HepG2 (cell line): ENCODE results near the gene NEDD8. TPM values are rescaled to one million over a fixed set of nuclear protein-coding genes. Genes with fewer than 3 reads are reported as not detected.
A peak's percentile ranks its signal among the peaks of the same experiment; 100 is the strongest.

Source experiments
- PTBP1 ChIP-seq: fragments of 200-400 bp; formaldehyde crosslinking; IDR thresholded peaks from 2 replicates; pipeline ENCODE4 v1.6.1; 2018; ENCODE audit warnings: low read length, low read depth; ENCODE audit not compliant: poor library complexity, severe bottlenecking
- REXO4 ChIP-seq: sonication (generic); formaldehyde crosslinking; IDR thresholded peaks from 2 replicates; pipeline ENCODE4 v1.8.0; 2022; ENCODE audit warnings: missing genetic modification reagents, mild to moderate bottlenecking, borderline replicate concordance
- SALL2 ChIP-seq: sonication (generic); formaldehyde crosslinking; IDR thresholded peaks from 2 replicates; pipeline ENCODE4 v1.8.1; 2023; ENCODE audit warnings: mild to moderate bottlenecking, missing genetic modification reagents, inconsistent platforms
- SOX6 ChIP-seq, 2 experiments: fragments of 450-650 bp in 1 of 2; sonication (generic) in 1 of 2; formaldehyde crosslinking in 1 of 2; IDR thresholded peaks; 2 replicates each; pipeline versions ENCODE4 v1.4.0 to v1.6.1; 2017 to 2020; ENCODE audit warnings: antibody characterized with exemption in 1 of 2, mild to moderate bottlenecking in 1 of 2, missing genetic modification reagents in 1 of 2
- SP5 ChIP-seq: IDR thresholded peaks from 2 replicates; pipeline ENCODE4 v1.6.1; 2016; ENCODE audit warnings: low read depth, borderline replicate concordance
- U2AF1 ChIP-seq: fragments of 200-400 bp; formaldehyde crosslinking; optimal IDR thresholded peaks from 2 replicates; pipeline ENCODE3; 2017; ENCODE audit warnings: mild to moderate bottlenecking, low read depth, low read length
- YY1 ChIP-seq: IDR thresholded peaks from 2 replicates; pipeline ENCODE4 v1.6.1; 2011; ENCODE audit warnings: low read length, low read depth, moderate library complexity, mild to moderate bottlenecking; ENCODE audit not compliant: insufficient read depth, insufficient replicate concordance
- ZNF674 ChIP-seq: sonication (generic); formaldehyde crosslinking; IDR thresholded peaks from 2 replicates; pipeline ENCODE4 v1.5.0; 2020; ENCODE audit warnings: low read depth, mild to moderate bottlenecking, missing genetic modification reagents
- polyA plus RNA-seq, 8 experiments: library from polyadenylated mRNA; depleted of rRNA in 3 of 8; stranded (reverse) in 7 of 8; unstranded in 1 of 8; fragments of >200 nt; fragmentation: Illumina TruSeq in 4 of 8; extraction: Trizol in 4 of 8; gene quantifications; 2 replicates each; pipeline versions ENCODE4 v1.2.1 to v1.2.3, GENCODE V29; 2011 to 2016; ENCODE audit warnings: low read depth in 4 of 8, missing spikeins in 1 of 8, mixed read lengths in 1 of 8; ENCODE audit not compliant: insufficient read depth in 1 of 8
- total RNA-seq, 5 experiments: library from RNA; depleted of rRNA; stranded (reverse); fragments of >200 nt; fragmentation: Illumina TruSeq; extraction: Trizol; gene quantifications; 2 replicates each; pipeline ENCODE4 v1.2.3, GENCODE V29; 2016; ENCODE audit warnings: low read depth in 1 of 5
- TF ChIP-seq, protein P1 (sequence below): sonication (generic); formaldehyde crosslinking; IDR thresholded peaks from 2 replicates; pipeline ENCODE4 v1.8.1; 2023; ENCODE audit warnings: mild to moderate bottlenecking, missing genetic modification reagents
- TF ChIP-seq, protein P2 (sequence below): sonication (generic); formaldehyde crosslinking; IDR thresholded peaks from 2 replicates; pipeline ENCODE4 v1.8.0; 2022; ENCODE audit warnings: missing genetic modification reagents, mild to moderate bottlenecking, moderate library complexity, borderline replicate concordance
- TF ChIP-seq, protein P3 (sequence below): sonication (generic); formaldehyde crosslinking; IDR thresholded peaks from 2 replicates; pipeline ENCODE4 v1.4.0; 2020; ENCODE audit warnings: missing genetic modification reagents
- TF ChIP-seq, protein P4 (sequence below): sonication (generic); formaldehyde crosslinking; IDR thresholded peaks from 2 replicates; pipeline ENCODE4 v1.5.0; 2020; ENCODE audit warnings: missing genetic modification reagents, mild to moderate bottlenecking, borderline replicate concordance

Gene NEDD8
- total and polyA plus RNA-seq, 2 of the 13 experiments (the other 11 are each of a cell fraction or from before 2014, with no cell fraction given): 535 to 713 TPM

DNA sequence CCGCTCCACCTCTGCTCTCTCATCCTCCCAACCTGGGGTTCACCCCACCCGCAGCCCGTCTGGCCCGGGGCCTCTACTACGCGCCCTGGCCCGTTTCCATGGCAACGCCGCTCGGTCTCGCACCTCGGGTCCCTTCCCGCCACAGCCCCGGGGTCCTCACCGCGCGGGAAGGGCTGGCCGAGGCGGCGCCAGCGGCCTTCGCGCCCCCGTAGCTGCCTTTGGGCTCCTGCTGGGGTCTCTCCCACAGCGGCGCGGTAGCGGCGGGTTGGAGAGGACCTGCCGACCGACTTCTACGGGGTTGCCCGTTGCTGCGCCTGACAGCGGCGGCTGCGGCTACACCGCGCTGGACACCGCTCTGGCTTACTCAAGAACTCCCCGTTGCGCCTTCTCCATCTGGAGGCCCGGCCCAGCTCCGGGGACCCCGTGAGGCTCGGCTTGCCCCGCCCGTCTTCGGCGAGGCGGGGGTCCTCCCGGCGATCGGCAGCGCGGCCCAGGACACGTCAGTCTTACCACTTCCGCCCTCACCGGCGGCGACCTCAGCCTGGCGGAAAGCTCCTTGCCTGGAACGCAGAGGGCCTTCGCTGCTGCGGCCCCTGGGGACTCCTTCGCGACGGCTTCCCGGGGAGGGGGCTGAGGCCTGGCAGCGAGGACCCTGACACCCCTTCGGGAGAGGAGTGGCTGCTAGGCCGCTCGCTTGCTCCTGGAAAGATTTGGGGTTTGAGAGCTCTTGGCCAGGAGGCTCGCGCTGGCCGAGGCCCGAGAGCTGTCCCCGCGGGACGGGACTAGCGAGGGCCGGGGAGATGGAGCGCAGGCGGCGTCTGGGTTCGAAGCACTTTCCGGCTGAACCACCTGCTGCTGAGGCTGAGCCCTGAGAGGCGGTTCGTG, 36.7 kb downstream of the NEDD8 start, which contains the start of gene TM9SF1 (continued):
- TF ChIP-seq REXO4 (CRISPR knock-in tag) (peak; percentile 90), PTBP1 (peak; percentile 30), SOX6 (IDR thresholded peaks at IDR 0.05) (no peak), SOX6 (CRISPR knock-in tag; IDR thresholded peaks at IDR 0.05) (peak; percentile 80), SALL2 (CRISPR knock-in tag) (peak; percentile 97), YY1 (peak; percentile 87), SP5 (CRISPR knock-in tag) (no peak; the same call in 1 of the 2 replicates), ZNF674 (CRISPR knock-in tag) (peak; percentile 99), U2AF1 (peak; percentile 97)
- TF ChIP-seq, protein P1, sequence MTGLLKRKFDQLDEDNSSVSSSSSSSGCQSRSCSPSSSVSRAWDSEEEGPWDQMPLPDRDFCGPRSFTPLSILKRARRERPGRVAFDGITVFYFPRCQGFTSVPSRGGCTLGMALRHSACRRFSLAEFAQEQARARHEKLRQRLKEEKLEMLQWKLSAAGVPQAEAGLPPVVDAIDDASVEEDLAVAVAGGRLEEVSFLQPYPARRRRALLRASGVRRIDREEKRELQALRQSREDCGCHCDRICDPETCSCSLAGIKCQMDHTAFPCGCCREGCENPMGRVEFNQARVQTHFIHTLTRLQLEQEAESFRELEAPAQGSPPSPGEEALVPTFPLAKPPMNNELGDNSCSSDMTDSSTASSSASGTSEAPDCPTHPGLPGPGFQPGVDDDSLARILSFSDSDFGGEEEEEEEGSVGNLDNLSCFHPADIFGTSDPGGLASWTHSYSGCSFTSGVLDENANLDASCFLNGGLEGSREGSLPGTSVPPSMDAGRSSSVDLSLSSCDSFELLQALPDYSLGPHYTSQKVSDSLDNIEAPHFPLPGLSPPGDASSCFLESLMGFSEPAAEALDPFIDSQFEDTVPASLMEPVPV: peak; percentile 99; the same call in 1 of the 2 replicates
- TF ChIP-seq, protein P2, sequence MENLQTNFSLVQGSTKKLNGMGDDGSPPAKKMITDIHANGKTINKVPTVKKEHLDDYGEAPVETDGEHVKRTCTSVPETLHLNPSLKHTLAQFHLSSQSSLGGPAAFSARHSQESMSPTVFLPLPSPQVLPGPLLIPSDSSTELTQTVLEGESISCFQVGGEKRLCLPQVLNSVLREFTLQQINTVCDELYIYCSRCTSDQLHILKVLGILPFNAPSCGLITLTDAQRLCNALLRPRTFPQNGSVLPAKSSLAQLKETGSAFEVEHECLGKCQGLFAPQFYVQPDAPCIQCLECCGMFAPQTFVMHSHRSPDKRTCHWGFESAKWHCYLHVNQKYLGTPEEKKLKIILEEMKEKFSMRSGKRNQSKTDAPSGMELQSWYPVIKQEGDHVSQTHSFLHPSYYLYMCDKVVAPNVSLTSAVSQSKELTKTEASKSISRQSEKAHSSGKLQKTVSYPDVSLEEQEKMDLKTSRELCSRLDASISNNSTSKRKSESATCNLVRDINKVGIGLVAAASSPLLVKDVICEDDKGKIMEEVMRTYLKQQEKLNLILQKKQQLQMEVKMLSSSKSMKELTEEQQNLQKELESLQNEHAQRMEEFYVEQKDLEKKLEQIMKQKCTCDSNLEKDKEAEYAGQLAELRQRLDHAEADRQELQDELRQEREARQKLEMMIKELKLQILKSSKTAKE (CRISPR knock-in tag): no peak
- TF ChIP-seq, protein P3, sequence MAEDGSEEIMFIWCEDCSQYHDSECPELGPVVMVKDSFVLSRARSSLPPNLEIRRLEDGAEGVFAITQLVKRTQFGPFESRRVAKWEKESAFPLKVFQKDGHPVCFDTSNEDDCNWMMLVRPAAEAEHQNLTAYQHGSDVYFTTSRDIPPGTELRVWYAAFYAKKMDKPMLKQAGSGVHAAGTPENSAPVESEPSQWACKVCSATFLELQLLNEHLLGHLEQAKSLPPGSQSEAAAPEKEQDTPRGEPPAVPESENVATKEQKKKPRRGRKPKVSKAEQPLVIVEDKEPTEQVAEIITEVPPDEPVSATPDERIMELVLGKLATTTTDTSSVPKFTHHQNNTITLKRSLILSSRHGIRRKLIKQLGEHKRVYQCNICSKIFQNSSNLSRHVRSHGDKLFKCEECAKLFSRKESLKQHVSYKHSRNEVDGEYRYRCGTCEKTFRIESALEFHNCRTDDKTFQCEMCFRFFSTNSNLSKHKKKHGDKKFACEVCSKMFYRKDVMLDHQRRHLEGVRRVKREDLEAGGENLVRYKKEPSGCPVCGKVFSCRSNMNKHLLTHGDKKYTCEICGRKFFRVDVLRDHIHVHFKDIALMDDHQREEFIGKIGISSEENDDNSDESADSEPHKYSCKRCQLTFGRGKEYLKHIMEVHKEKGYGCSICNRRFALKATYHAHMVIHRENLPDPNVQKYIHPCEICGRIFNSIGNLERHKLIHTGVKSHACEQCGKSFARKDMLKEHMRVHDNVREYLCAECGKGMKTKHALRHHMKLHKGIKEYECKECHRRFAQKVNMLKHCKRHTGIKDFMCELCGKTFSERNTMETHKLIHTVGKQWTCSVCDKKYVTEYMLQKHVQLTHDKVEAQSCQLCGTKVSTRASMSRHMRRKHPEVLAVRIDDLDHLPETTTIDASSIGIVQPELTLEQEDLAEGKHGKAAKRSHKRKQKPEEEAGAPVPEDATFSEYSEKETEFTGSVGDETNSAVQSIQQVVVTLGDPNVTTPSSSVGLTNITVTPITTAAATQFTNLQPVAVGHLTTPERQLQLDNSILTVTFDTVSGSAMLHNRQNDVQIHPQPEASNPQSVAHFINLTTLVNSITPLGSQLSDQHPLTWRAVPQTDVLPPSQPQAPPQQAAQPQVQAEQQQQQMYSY: peak; percentile 78
- TF ChIP-seq, protein P4, sequence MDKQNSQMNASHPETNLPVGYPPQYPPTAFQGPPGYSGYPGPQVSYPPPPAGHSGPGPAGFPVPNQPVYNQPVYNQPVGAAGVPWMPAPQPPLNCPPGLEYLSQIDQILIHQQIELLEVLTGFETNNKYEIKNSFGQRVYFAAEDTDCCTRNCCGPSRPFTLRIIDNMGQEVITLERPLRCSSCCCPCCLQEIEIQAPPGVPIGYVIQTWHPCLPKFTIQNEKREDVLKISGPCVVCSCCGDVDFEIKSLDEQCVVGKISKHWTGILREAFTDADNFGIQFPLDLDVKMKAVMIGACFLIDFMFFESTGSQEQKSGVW (CRISPR knock-in tag): no peak
